SK-N-SH (cell line): ENCODE data around the gene EBF3. TPM values are rescaled to one million over a fixed set of nuclear protein-coding genes. Genes with fewer than 3 reads are reported as not detected.

Source experiments
- CTCF ChIA-PET: fragments of 300-600, 350-600 bp; formaldehyde crosslinking; extraction: SDS; loops from one replicate; lab custom pipeline; 2021; lab: Yijun Ruan, JAX
- POLR2A ChIA-PET: fragments of 350-600 bp; sonication (Branson Sonifier 250); formaldehyde crosslinking; extraction: SDS; loops from one replicate; lab custom pipeline; 2020; ENCODE audit warnings: antibody characterized with exemption, inconsistent platforms; lab: Yijun Ruan, JAX
- DNase-seq: peaks from one replicate; pipeline ENCODE4 v3.0.0; 2012
- H2AFZ ChIP-seq: fragments of 200-600 bp; sonication (generic); 2 replicates; pipeline ENCODE4 v1.8.1; 2016; ENCODE audit warnings: antibody characterized with exemption, mild to moderate bottlenecking, low read depth
- H3F3A ChIP-seq: fragments of 200-600 bp; sonication (generic); replicated peaks from 2 replicates; pipeline ENCODE3; 2016; ENCODE audit warnings: antibody characterized with exemption, mild to moderate bottlenecking; ENCODE audit not compliant: insufficient read depth
- H3K27ac ChIP-seq, 2 experiments: fragments of 200-500 bp in 1 of 2; fragments of 200-600 bp in 1 of 2; sonication (Bioruptor generic) in 1 of 2; sonication (generic), shearing (Covaris generic) in 1 of 2; 2 replicates each; pipeline versions ENCODE4 v1.5.1 to v1.6.1; 2014 to 2016; ENCODE audit warnings: low read depth in 2 of 2, inconsistent platforms in 1 of 2, low read length in 1 of 2, mild to moderate bottlenecking in 1 of 2, mixed read lengths in 1 of 2
- H3K27me3 ChIP-seq: fragments of 200-600 bp; sonication (generic), shearing (Covaris generic); 2 replicates; pipeline ENCODE4 v1.6.1; 2016; ENCODE audit warnings: mixed run types; ENCODE audit not compliant: insufficient read depth
- H3K36me3 ChIP-seq, 2 experiments: fragments of 200-500 bp in 1 of 2; fragments of 200-600 bp in 1 of 2; sonication (Bioruptor generic) in 1 of 2; sonication (generic) in 1 of 2; replicated peaks in 1 of 2; 2 replicates each; pipeline versions ENCODE3 to v1.5.1; 2014 to 2016; ENCODE audit warnings: low read length in 1 of 2, mild to moderate bottlenecking in 1 of 2; ENCODE audit not compliant: insufficient read depth in 2 of 2, control insufficient read depth in 1 of 2
- H3K4me1 ChIP-seq, 2 experiments: fragments of 200-500 bp in 1 of 2; fragments of 200-600 bp in 1 of 2; sonication (Bioruptor generic) in 1 of 2; sonication (generic), shearing (Covaris generic) in 1 of 2; 2 replicates each; pipeline versions ENCODE4 v1.5.1 to v1.6.1; 2014 to 2016; ENCODE audit warnings: low read depth in 1 of 2, low read length in 1 of 2, mixed run types in 1 of 2; ENCODE audit not compliant: insufficient read depth in 2 of 2, control insufficient read depth in 1 of 2
- H3K4me2 ChIP-seq: fragments of 200-600 bp; sonication (generic), shearing (Covaris generic); 2 replicates; pipeline ENCODE4 v1.6.1; 2017; ENCODE audit warnings: mixed run types
- H3K4me3 ChIP-seq, 2 experiments: fragments of 200-500 bp in 1 of 2; fragments of 200-600 bp in 1 of 2; sonication (Bioruptor generic) in 1 of 2; sonication (generic), shearing (Covaris generic) in 1 of 2; 2 replicates each; pipeline versions ENCODE4 v1.5.1 to v1.8.1; 2014 to 2016; ENCODE audit warnings: low read depth in 2 of 2, inconsistent platforms in 1 of 2, low read length in 1 of 2, mild to moderate bottlenecking in 1 of 2, mixed read lengths in 1 of 2, moderate library complexity in 1 of 2
- H3K79me2 ChIP-seq: fragments of 200-600 bp; sonication (generic); 2 replicates; pipeline ENCODE4 v1.8.1; 2017; ENCODE audit warnings: mild to moderate bottlenecking; ENCODE audit not compliant: insufficient read depth
- H3K9ac ChIP-seq: fragments of 200-600 bp; sonication (generic); 2 replicates; pipeline ENCODE4 v1.6.1; 2017; ENCODE audit warnings: mixed run types
- H3K9me2 ChIP-seq: fragments of 200-600 bp; sonication (generic); 2 replicates; pipeline ENCODE4 v1.6.1; 2017; ENCODE audit warnings: mixed run types
- H3K9me3 ChIP-seq: fragments of 200-600 bp; sonication (generic); 2 replicates; pipeline ENCODE4 v1.6.1; 2017; ENCODE audit warnings: mixed run types, mild to moderate bottlenecking, moderate library complexity
- H4K20me1 ChIP-seq: fragments of 200-600 bp; sonication (generic); 2 replicates; pipeline ENCODE4 v1.6.1; 2017; ENCODE audit warnings: mild to moderate bottlenecking, mixed run types; ENCODE audit not compliant: insufficient read depth
- CHD2 ChIP-seq: fragments of 150-350 bp; IDR thresholded peaks from 2 replicates; pipeline ENCODE4 v1.6.1; 2018; ENCODE audit warnings: low read length; ENCODE audit not compliant: partially characterized antibody
- EP300 ChIP-seq, 2 experiments: IDR thresholded peaks; 2 replicates each; pipeline versions ENCODE4 v1.4.0 to v1.6.1; 2012; ENCODE audit warnings: borderline replicate concordance in 1 of 2, low read depth in 1 of 2, low read length in 1 of 2
- EZH2phosphoT487 ChIP-seq: fragments of 200-600 bp; sonication (generic); IDR thresholded peaks from 2 replicates; pipeline ENCODE4 v1.6.1; 2017; ENCODE audit warnings: low read depth, mixed run types, mild to moderate bottlenecking, antibody characterized with exemption, moderate library complexity, borderline replicate concordance
- FOSL2 ChIP-seq: IDR thresholded peaks from 2 replicates; pipeline ENCODE4 v1.4.0; 2012; ENCODE audit warnings: low read depth, mild to moderate bottlenecking, moderate library complexity, borderline replicate concordance
- FOXJ3 ChIP-seq: sonication (generic); formaldehyde crosslinking; IDR thresholded peaks from 2 replicates; pipeline ENCODE4 v1.5.1; 2020; ENCODE audit warnings: mild to moderate bottlenecking, missing genetic modification reagents
- FOXM1 ChIP-seq: IDR thresholded peaks from 2 replicates; pipeline ENCODE4 v1.4.0; 2012; ENCODE audit warnings: low read depth, mild to moderate bottlenecking
- JUND ChIP-seq: IDR thresholded peaks from 2 replicates; pipeline ENCODE4 v1.4.0; 2012
- MXI1 ChIP-seq: IDR thresholded peaks from 2 replicates; pipeline ENCODE4 v1.6.1; 2012; ENCODE audit warnings: mild to moderate bottlenecking, low read depth, low read length, improper control_type of control experiment
- NFIC ChIP-seq: IDR thresholded peaks from 2 replicates; pipeline ENCODE4 v1.4.0; 2012; ENCODE audit warnings: borderline replicate concordance
- RAD21 ChIP-seq: IDR thresholded peaks from 2 replicates; pipeline ENCODE4 v1.6.1; 2012; ENCODE audit warnings: mild to moderate bottlenecking, low read length
- RCOR1 ChIP-seq: fragments of 150-350 bp; IDR thresholded peaks from 2 replicates; pipeline ENCODE4 v1.6.1; 2017; ENCODE audit warnings: antibody characterized with exemption, low read length
- RFX5 ChIP-seq: IDR thresholded peaks from 2 replicates; pipeline ENCODE4 v1.6.1; 2012; ENCODE audit warnings: mild to moderate bottlenecking, improper control_type of control experiment, low read length
- RXRA ChIP-seq: IDR thresholded peaks from 2 replicates; pipeline ENCODE4 v1.4.0; 2012; ENCODE audit warnings: low read depth, mild to moderate bottlenecking, borderline replicate concordance
- SMC3 ChIP-seq: IDR thresholded peaks from 2 replicates; pipeline ENCODE4 v1.6.1; 2012; ENCODE audit warnings: low read depth, low read length, improper control_type of control experiment
- TCF12 ChIP-seq: IDR thresholded peaks from 2 replicates; pipeline ENCODE4 v1.4.0; 2012
- ZBTB33 ChIP-seq: IDR thresholded peaks from 2 replicates; pipeline ENCODE4 v1.4.0; 2012; ENCODE audit warnings: low read depth, borderline replicate concordance
- WGBS: methylation state at CpG from one replicate; pipeline ENCODE4 v1.1.6; 2017; ENCODE audit warnings: low lambda C conversion rate; 5-methylcytosine and 5-hydroxymethylcytosine counted together
- polyA plus RNA-seq, 3 experiments: library from polyadenylated mRNA; depleted of rRNA; stranded (reverse); fragments of >200 nt; gene quantifications; 2 replicates each; pipeline ENCODE4 v1.2.3, GENCODE V29; 2012
- TF ChIP-seq, protein P1 (sequence below): IDR thresholded peaks from 2 replicates; pipeline ENCODE4 v1.4.0; 2012; ENCODE audit warnings: low read depth
- TF ChIP-seq, protein P2 (sequence below): fragments of 150-350 bp; IDR thresholded peaks from 2 replicates; pipeline ENCODE4 v1.6.1; 2016; ENCODE audit warnings: mild to moderate bottlenecking, low read depth, low read length
- TF ChIP-seq, protein P3 (sequence below): fragments of 200-600 bp; sonication (generic); IDR thresholded peaks from 2 replicates; pipeline ENCODE4 v1.6.1; 2017; ENCODE audit warnings: antibody characterized with exemption, mild to moderate bottlenecking, moderate library complexity

EBF3 gene
- polyA plus RNA-seq, 1 of the 3 experiments (the other 2 are of a cell fraction) = not detected

GRCh38 chr10:129883029-129883428 is 81.0 kb downstream of the EBF3 start:
- H3K9me3 ChIP-seq = no peaks in the 10 kb centered on the region
- H3F3A ChIP-seq = no peaks in the 10 kb centered on the region
- H4K20me1 ChIP-seq = no peaks in the 10 kb centered on the region
- no peaks in the 10 kb centered on the region for H3K36me3 ChIP-seq
- H3K9ac ChIP-seq = no peak overlapping the region
- H3K79me2 ChIP-seq = no peaks in the 10 kb centered on the region
- no peak for DNase-seq
- H3K4me2 ChIP-seq = no peak overlapping the region
- no peaks in the 10 kb centered on the region for H3K9me2 ChIP-seq
- WGBS = 59% methylated on average over 11 of the region's 11 CpGs
- H3K4me3 ChIP-seq = no peak overlapping the region
- H3K27me3 ChIP-seq = no peaks in the 10 kb centered on the region
- CTCF ChIA-PET = interaction anchor here (0.8 to 5.4 kb wide), 5 partner anchors 8 to 852 kb away, joined by 3 to 38 read pairs (median 3); no protein-coding TSS in a partner anchor
- H2AFZ ChIP-seq = no peak overlapping the region
- TF ChIP-seq FOSL2 (no peak), RFX5 (no peak), FOXJ3 (CRISPR knock-in tag) (no peak), MXI1 (no peak), JUND (no peak), NFIC (no peak), SMC3 (no peak), RXRA (no peak), RAD21 (no peak), TCF12 (no peak), ZBTB33 (no peak)
- TF ChIP-seq, protein P1, sequence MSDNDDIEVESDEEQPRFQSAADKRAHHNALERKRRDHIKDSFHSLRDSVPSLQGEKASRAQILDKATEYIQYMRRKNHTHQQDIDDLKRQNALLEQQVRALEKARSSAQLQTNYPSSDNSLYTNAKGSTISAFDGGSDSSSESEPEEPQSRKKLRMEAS = no peak
- no peak overlapping the region for H3K27ac ChIP-seq
- POLR2A ChIA-PET = no interaction called here
- no peaks in the 10 kb centered on the region for H3K4me1 ChIP-seq

GRCh38 chr10:129882291-129883010 is 81.6 kb downstream of the EBF3 start:
- no peaks in the 10 kb centered on the region for H3K9me3 ChIP-seq
- H4K20me1 ChIP-seq = no peaks in the 10 kb centered on the region
- TF ChIP-seq RCOR1 (no peak), EZH2phosphoT487 (no peak), SMC3 (no peak), EP300 (IDR thresholded peaks at IDR 0.05; ENCODE audit: borderline replicate concordance in 1 of 2, low read depth in 1 of 2, low read length in 1 of 2) (no peak), FOXM1 (no peak), JUND (no peak), CHD2 (no peak), RAD21 (no peak)
- TF ChIP-seq, protein P2, sequence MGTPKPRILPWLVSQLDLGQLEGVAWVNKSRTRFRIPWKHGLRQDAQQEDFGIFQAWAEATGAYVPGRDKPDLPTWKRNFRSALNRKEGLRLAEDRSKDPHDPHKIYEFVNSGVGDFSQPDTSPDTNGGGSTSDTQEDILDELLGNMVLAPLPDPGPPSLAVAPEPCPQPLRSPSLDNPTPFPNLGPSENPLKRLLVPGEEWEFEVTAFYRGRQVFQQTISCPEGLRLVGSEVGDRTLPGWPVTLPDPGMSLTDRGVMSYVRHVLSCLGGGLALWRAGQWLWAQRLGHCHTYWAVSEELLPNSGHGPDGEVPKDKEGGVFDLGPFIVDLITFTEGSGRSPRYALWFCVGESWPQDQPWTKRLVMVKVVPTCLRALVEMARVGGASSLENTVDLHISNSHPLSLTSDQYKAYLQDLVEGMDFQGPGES = no peak
- TF ChIP-seq, protein P3, sequence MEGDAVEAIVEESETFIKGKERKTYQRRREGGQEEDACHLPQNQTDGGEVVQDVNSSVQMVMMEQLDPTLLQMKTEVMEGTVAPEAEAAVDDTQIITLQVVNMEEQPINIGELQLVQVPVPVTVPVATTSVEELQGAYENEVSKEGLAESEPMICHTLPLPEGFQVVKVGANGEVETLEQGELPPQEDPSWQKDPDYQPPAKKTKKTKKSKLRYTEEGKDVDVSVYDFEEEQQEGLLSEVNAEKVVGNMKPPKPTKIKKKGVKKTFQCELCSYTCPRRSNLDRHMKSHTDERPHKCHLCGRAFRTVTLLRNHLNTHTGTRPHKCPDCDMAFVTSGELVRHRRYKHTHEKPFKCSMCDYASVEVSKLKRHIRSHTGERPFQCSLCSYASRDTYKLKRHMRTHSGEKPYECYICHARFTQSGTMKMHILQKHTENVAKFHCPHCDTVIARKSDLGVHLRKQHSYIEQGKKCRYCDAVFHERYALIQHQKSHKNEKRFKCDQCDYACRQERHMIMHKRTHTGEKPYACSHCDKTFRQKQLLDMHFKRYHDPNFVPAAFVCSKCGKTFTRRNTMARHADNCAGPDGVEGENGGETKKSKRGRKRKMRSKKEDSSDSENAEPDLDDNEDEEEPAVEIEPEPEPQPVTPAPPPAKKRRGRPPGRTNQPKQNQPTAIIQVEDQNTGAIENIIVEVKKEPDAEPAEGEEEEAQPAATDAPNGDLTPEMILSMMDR = no peak

More at GRCh38 chr10:129882291-129883010, 81.6 kb downstream of the EBF3 start:
- Histone ChIP-seq H3K79me2 (no peaks in the 10 kb centered on the region), H3K9ac (no peak overlapping the region), H3K27ac (no peak overlapping the region), H3F3A (no peaks in the 10 kb centered on the region), H3K4me1 (no peaks in the 10 kb centered on the region), H3K27me3 (no peaks in the 10 kb centered on the region), H2AFZ (no peak overlapping the region), H3K4me3 (no peak overlapping the region), H3K9me2 (no peaks in the 10 kb centered on the region), H3K4me2 (no peak overlapping the region), H3K36me3 (no peaks in the 10 kb centered on the region)
- 43% methylated on average over 9 of the region's 9 CpGs for WGBS
- ChIA-PET CTCF (interaction anchor here (0.8 to 5.4 kb wide), 4 partner anchors 8 to 851 kb away, joined by 3 to 38 read pairs (median 4); no protein-coding TSS in a partner anchor), POLR2A (no interaction called here)
- no peak for DNase-seq
